ENCODE results near the gene OSBPL3. TPM values are rescaled to one million over a fixed set of nuclear protein-coding genes. Genes with fewer than 3 reads are reported as not detected.

OSBPL3 gene
- total RNA-seq, 2 donors from 2014 or later = 5.0 to 9.1 TPM

- DNase-seq (ENCODE audit: low spot score) = no peak
- intact Hi-C loops (cut with DNase I) = no loop called here
Measured at GRCh38 chr7:24962418-24962962, 17.5 kb downstream of the OSBPL3 start.

- intact Hi-C loops (cut with DNase I) = no loop called here
- DNase-seq (ENCODE audit: low spot score) = no peak
Measured at GRCh38 chr7:24959735-24960485, 20.1 kb downstream of the OSBPL3 start.

- intact Hi-C loops (cut with DNase I) = no loop called here
Measured at GRCh38 chr7:24958399-24958798, 21.6 kb downstream of the OSBPL3 start.

GRCh38 chr7:24956021-24956420, 24.0 kb downstream of the OSBPL3 start:
- no peak for DNase-seq (ENCODE audit: low spot score)
- intact Hi-C loops (cut with DNase I) = no loop called here

More at GRCh38 chr7:24958399-24958798, 21.6 kb downstream of the OSBPL3 start:
- no peak for DNase-seq (ENCODE audit: low spot score)

- intact Hi-C loops (cut with DNase I) = no loop called here
- DNase-seq (ENCODE audit: low spot score) = no peak
Measured at GRCh38 chr7:24955313-24955712, 24.7 kb downstream of the OSBPL3 start.

GRCh38 chr7:24952464-24952863, 27.5 kb downstream of the OSBPL3 start:
- DNase-seq (ENCODE audit: low spot score) = no peak
- intact Hi-C loops (cut with DNase I) = no loop called here

- no peak for DNase-seq (ENCODE audit: low spot score)
- intact Hi-C loops (cut with DNase I) = no loop called here
Measured at GRCh38 chr7:24951441-24951980, 28.5 kb downstream of the OSBPL3 start.

GRCh38 chr7:24949884-24950283, 30.1 kb downstream of the OSBPL3 start:
- intact Hi-C loops (cut with DNase I) = no loop called here
- DNase-seq (ENCODE audit: low spot score) = no peak

GRCh38 chr7:24948739-24949138, 31.2 kb downstream of the OSBPL3 start:
- intact Hi-C loops (cut with DNase I) = no loop called here
- DNase-seq (ENCODE audit: low spot score) = no peak

- no peak for DNase-seq (ENCODE audit: low spot score)
- intact Hi-C loops (cut with DNase I) = no loop called here
Measured at GRCh38 chr7:24946467-24946866, 33.5 kb downstream of the OSBPL3 start.

GRCh38 chr7:24945899-24946298, 34.1 kb downstream of the OSBPL3 start:
- DNase-seq (ENCODE audit: low spot score) = no peak
- intact Hi-C loops (cut with DNase I) = no loop called here

GRCh38 chr7:24943096-24943948, 36.7 kb downstream of the OSBPL3 start:
- intact Hi-C loops (cut with DNase I) = no loop called here
- no peak for DNase-seq (ENCODE audit: low spot score)

GRCh38 chr7:24942226-24942625, 37.8 kb downstream of the OSBPL3 start:
- intact Hi-C loops (cut with DNase I) = no loop called here
- no peak for DNase-seq (ENCODE audit: low spot score)

GRCh38 chr7:24939416-24939815, 40.6 kb downstream of the OSBPL3 start:
- intact Hi-C loops (cut with DNase I) = no loop called here
- no peak for DNase-seq (ENCODE audit: low spot score)

- intact Hi-C loops (cut with DNase I) = no loop called here
Measured at GRCh38 chr7:24936121-24936824, 43.7 kb downstream of the OSBPL3 start.

GRCh38 chr7:24933298-24933697, 46.7 kb downstream of the OSBPL3 start:
- intact Hi-C loops (cut with DNase I) = no loop called here
- no peak for DNase-seq (ENCODE audit: low spot score)

More at GRCh38 chr7:24936121-24936824, 43.7 kb downstream of the OSBPL3 start:
- DNase-seq (ENCODE audit: low spot score) = no peak

- intact Hi-C loops (cut with DNase I) = no loop called here
- DNase-seq (ENCODE audit: low spot score) = no peak
Measured at GRCh38 chr7:24932815-24933214, 47.2 kb downstream of the OSBPL3 start.

- intact Hi-C loops (cut with DNase I) = no loop called here
- DNase-seq (ENCODE audit: low spot score) = no peak
Measured at GRCh38 chr7:24932389-24932788, 47.6 kb downstream of the OSBPL3 start.

- intact Hi-C loops (cut with DNase I) = no loop called here
- DNase-seq (ENCODE audit: low spot score) = no peak
Measured at GRCh38 chr7:24931844-24932243, 48.1 kb downstream of the OSBPL3 start.
